ENCODE results near the gene PTBP1. TPM values are rescaled to one million over a fixed set of nuclear protein-coding genes. Genes with fewer than 3 reads are reported as not detected.

The PTBP1 gene
- 124 and 140 TPM in 2 replicates for total RNA-seq (2014; rRNA removed; shearing (Covaris generic))
- polyA plus RNA-seq (2015; cell fraction: cytosol; rRNA removed): 288 and 361 TPM in 2 replicates
- 430 and 441 TPM in 2 replicates for polyA plus RNA-seq (2015; cell fraction: nucleus; rRNA removed)

DNA sequence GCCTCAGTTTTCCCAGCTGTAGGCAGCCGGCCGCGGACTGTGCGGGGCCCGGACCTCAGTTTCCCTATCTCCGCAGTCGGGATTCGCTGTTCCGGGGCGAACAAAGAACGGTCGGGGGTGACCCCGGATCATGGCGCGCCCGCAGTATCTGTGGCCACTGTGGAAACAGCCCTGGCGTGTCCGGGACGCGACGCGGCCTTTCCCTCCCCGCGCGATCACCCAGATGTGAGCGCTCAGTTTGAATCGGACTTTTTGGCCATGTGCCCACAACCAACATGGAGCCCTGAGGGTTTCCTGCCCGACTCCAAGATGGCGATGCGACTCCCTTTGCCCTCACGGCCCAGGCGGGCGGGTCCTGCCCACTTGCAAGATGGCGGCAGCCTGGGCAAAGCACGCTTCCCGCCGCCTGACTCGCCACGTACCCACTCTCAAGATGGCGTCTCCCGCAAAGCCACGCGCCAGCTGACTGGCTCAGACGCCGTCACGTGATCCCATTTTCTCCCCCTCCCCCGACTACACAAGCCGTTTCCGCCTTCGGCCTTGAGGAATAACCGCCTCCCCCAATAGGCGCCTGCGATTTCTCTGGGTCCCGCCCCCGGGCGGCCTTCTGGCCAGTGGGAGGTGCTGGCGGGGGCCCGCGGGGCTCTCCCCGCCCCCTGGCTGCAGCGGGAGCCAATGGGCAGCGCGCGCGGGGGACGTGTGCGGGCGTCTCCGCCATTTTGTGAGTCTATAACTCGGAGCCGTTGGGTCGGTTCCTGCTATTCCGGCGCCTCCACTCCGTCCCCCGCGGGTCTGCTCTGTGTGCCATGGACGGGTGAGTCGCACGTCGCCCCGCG is at the start of gene PTBP1:
PTBP1 (plus strand) TSS at position 761 of the 836 bp plus-strand sequence; CDS start at position 807, 46 bp downstream.
- in situ Hi-C loops (cut with HindIII; ENCODE audit: low pct_unique_long_range_greater_than_20kb, low sequenced_read_pairs): no loop called here
- peak; percentile 99 for DNase-seq (ENCODE audit: low read depth, low spot score)

DNA sequence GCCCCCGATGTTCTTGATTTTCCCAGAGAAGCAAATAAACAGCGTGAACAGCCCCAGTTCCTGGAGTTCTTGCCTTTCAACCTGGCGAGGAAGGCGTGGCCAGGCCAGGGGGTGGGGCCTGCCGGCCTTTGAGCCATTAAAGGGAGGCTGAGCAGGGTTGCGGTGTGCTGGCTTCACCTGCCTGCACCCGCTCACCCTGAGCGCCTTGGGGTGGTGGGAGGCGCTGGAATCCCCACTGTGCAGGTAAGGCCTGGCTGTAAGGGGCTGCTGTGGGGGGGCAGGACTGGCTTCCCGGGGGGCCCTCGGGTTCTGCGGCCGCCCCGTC is 49.0 kb upstream of the PTBP1 start:
- no peak for DNase-seq (ENCODE audit: low read depth, low spot score)
- in situ Hi-C loops (cut with HindIII; ENCODE audit: low pct_unique_long_range_greater_than_20kb, low sequenced_read_pairs): no loop called here

DNA sequence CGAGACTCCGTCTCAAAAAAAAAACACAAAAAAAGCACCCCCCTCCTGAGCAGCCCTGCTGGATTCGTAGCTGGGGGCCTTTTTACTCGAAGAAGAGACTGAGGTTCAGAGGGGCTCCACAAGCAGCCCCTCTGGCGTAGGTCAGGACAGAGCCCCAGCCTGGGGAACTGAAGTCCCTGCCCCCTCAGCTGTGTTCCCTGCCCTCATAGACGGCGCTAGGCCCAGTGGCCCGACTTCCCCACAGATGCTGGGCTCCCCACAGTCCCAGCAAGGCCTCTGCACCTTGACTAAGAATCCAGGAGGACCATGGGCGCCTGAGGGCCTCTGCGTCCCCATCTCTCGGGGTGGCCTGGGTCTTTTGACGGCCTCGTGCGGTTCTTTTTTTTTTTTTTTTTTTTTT is 47.4 kb upstream of the PTBP1 start:
- in situ Hi-C loops (cut with HindIII; ENCODE audit: low pct_unique_long_range_greater_than_20kb, low sequenced_read_pairs): no loop called here
- no peak for DNase-seq (ENCODE audit: low read depth, low spot score)

DNA sequence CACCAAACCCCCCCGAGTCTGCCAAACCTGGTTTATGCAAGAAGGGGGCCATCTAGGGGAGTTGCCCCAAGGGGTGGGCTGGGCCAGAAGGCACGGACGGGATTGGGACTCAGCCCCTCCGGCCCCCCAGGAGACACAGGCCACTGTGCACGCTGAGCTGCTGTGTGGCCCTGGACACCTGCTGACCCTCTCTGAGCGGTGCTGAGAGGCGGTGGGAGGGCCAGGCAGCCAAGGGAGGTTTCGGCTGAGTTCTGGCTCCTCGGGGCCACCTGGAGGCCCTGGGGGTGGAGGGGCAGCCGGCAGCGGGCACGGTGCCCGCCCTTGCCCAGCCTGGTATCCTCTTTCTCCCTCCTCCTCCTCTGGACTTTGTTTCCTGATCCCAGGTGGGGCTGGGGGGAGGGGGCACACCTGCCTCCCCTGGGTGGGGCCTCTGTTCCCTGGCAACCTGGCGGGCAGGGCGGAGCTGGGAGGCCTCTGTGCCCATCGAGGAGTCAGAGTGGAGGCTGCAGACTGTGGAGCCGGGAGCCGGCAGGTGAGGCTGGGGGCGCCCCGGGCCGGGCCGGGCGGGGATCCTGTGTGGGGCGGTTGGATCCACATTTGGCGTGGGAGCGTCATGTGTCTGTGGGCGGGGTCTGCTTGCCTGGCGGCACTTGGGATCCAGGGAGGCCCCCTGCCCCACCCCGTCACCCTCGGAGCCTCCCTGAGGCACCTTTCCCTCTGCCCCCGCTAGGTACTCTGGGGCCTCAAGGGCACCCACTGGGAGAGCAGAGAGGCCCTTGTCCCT is 46.4 kb upstream of the PTBP1 start, which contains the start of gene MISP:
MISP (plus strand) TSS at position 473 of the 784 bp plus-strand sequence. CDS start 5,835 bp downstream, outside the sequence.
- in situ Hi-C loops (cut with HindIII; ENCODE audit: low pct_unique_long_range_greater_than_20kb, low sequenced_read_pairs): no loop called here
- no peak for DNase-seq (ENCODE audit: low read depth, low spot score)

DNA sequence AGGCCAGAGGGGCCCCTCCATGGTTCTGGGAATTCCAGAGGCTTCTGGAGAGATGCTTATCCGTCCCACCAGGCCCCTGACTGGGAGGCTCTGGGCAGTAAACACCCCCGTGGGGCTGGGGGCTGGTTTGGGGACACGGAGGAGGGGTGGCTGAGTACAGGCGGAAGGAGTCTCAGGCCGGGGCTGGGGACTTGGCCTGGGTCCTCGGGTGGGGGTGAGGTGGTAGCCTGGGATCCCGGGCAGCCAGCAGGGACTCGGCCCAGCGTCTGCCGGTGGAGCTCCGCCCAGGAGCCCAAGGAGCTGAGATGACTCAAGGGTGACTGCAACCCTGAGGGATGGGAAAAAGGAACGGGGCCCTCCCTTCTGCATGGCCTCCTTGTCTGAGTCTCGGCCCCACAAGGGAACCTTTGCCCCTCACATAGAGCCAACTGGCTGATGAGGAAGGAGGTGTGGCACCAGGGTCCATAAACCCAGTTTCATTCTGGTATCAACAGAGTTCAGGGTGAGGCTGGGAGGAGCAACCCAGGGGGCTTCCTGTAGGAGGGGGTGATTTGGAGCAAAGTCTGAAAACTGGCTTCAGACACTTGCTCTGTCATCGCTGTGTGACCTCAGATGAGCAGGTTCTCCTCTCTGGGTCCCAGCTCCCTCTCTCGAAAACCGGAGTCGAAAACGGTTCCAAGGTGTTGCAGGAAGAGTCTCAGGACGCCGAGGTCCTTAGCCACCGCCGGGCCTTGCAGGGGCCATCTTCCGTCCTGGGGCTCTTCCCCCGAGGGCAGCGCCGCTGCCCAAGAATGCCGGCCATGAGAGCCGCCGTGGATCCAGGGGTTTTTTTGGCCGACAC is 45.5 kb upstream of the PTBP1 start:
- no peak for DNase-seq (ENCODE audit: low read depth, low spot score)
- in situ Hi-C loops (cut with HindIII; ENCODE audit: low pct_unique_long_range_greater_than_20kb, low sequenced_read_pairs): no loop called here

DNA sequence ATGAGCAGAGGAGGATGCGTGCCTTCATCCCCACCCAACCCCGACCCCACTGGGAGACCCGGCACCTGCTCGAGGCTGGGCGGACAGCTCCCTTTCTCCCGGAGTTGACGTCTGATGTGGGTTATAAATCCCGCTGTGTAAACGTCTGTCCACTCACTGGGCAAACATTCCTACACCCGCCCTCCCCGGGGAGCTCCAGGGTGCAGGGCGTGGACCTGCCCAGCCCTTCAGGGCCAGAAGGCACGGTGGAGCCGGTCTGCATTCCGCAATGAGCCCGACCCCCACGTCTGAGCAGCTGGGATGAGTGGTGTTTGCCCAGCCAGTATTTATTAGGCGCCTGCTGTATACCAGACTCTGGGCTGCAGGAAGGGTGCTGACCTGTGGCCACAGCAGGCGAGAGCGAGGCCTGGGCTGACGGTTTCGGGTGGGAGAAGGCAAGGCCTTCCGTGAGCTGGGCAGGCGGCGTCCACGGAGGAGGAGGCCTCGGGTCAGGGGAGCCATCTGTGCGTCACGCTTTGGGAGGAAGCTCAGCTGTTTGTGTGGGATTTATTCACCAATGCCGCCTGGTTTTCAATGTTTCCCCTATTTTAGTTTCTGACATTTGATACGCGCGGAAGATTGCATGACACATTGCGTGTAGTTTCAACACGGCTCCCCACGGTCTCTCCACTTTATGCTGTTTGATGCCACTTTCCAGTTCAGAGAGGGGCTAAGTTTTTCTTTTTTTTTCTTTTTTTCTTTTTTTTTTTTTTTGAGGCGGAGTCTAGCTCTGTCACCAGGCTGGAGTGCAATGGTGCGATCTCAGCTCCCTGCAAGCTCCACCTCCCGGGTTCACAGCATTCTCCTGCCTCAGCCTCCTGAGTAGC is 44.4 kb upstream of the PTBP1 start:
- no peak for DNase-seq (ENCODE audit: low read depth, low spot score)
- in situ Hi-C loops (cut with HindIII; ENCODE audit: low pct_unique_long_range_greater_than_20kb, low sequenced_read_pairs): no loop called here

DNA sequence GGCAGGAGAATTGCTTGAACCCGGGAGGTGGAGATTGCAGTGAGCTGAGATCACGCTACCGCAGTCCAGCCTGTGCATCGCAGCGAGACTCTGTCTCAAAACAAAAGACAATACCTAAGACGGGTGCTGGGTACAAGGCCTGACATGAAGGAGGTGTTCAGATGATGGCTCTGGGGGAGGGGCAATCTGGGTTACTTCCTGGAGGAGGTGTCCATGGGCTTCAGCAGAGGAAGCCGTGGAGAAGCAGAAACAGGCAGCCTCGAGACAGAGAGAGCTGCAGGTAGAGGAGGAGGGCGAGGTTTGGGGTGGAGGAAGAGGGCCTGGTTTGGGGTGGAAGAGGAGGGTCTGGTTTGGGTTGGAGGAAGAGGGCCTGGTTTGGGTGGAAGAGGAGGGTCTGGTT is 42.7 kb upstream of the PTBP1 start:
- in situ Hi-C loops (cut with HindIII; ENCODE audit: low pct_unique_long_range_greater_than_20kb, low sequenced_read_pairs): no loop called here

DNA sequence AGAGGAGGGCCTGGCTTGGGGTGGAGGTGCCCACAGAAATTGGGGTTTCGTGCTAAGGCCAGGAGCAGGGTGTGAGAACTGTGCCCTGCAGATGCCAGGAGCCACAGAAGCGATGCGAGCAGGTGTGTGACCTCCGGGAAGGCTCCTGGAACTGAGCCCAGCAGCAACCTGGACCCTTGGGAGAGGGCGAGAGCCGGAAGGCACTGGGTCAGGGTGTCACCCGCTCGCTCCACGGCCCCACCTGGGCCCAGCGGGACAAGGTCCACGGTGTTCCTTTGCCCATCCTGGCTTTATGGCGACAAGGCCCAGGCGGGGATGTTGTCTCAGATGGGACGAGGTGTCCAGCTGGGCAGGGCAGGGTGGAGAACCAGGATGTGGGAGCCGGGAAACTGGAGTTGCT is 42.2 kb upstream of the PTBP1 start:
- no peak for DNase-seq (ENCODE audit: low read depth, low spot score)
- in situ Hi-C loops (cut with HindIII; ENCODE audit: low pct_unique_long_range_greater_than_20kb, low sequenced_read_pairs): no loop called here

More for the DNA sequence above, 42.7 kb upstream of the PTBP1 start:
- no peak for DNase-seq (ENCODE audit: low read depth, low spot score)

DNA sequence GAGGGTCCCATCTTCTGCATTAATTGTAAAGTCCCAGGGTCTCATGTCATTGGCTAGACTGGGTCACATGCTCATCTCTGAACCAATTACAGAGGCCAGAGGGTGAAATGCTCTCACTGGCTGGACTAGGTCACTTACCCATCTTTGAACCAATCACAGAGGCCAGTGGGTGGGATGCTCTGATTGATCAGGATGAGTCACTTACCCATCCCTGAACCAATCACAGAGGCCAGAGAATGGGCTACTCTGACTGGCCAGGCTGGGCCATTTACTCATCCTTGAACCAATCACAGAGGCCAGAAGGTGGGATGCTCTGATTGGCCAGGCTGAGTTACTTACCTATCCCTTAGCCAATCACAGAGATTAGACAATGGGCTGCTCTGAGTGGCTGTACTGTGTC is 41.0 kb upstream of the PTBP1 start:
- in situ Hi-C loops (cut with HindIII; ENCODE audit: low pct_unique_long_range_greater_than_20kb, low sequenced_read_pairs): no loop called here
- DNase-seq (ENCODE audit: low read depth, low spot score): peak; percentile 55

DNA sequence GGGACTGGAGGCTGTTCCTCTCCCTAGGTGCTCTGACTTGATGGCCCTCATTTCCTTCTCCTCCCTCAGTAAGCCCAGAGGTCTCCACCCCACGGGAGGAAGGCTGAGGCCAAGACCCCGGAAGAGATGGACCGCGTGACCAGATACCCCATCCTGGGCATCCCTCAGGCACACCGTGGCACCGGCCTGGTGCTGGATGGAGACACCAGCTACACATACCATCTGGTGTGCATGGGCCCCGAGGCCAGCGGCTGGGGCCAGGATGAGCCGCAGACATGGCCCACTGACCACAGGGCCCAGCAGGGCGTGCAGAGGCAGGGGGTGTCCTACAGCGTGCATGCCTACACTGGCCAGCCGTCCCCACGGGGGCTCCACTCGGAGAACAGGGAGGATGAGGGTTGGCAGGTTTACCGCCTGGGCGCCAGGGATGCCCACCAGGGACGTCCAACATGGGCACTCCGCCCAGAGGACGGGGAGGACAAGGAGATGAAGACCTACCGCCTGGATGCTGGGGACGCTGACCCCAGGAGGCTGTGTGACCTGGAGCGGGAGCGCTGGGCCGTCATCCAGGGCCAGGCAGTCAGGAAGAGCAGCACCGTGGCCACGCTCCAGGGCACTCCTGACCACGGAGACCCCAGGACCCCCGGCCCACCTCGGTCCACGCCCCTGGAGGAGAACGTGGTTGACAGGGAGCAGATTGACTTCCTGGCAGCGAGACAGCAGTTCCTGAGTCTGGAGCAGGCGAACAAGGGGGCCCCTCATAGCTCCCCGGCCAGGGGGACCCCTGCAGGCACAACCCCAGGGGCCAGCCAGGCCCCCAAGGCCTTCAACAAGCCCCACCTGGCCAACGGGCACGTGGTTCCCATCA is 40.2 kb upstream of the PTBP1 start:
- in situ Hi-C loops (cut with HindIII; ENCODE audit: low pct_unique_long_range_greater_than_20kb, low sequenced_read_pairs): no loop called here
- no peak for DNase-seq (ENCODE audit: low read depth, low spot score)

DNA sequence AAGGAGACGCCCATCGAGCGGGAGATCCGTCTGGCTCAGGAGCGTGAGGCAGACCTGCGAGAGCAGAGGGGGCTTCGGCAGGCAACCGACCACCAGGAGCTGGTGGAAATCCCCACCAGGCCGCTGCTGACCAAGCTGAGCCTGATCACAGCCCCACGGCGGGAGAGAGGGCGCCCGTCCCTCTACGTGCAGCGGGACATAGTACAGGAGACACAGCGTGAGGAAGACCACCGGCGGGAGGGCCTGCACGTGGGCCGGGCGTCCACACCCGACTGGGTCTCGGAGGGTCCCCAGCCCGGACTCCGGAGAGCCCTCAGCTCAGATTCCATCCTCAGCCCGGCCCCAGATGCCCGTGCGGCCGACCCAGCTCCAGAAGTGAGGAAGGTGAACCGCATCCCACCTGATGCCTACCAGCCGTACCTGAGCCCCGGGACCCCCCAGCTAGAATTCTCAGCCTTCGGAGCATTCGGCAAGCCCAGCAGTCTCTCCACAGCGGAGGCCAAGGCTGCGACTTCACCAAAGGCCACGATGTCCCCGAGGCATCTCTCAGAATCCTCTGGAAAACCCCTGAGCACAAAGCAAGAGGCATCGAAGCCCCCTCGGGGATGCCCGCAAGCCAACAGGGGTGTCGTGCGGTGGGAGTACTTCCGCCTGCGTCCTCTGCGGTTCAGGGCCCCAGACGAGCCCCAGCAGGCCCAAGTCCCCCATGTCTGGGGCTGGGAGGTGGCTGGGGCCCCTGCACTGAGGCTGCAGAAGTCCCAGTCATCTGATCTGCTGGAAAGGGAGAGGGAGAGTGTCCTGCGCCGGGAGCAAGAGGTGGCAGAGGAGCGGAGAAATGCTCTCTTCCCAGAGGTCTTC is 39.2 kb upstream of the PTBP1 start:
- in situ Hi-C loops (cut with HindIII; ENCODE audit: low pct_unique_long_range_greater_than_20kb, low sequenced_read_pairs): no loop called here
- no peak for DNase-seq (ENCODE audit: low read depth, low spot score)

DNA sequence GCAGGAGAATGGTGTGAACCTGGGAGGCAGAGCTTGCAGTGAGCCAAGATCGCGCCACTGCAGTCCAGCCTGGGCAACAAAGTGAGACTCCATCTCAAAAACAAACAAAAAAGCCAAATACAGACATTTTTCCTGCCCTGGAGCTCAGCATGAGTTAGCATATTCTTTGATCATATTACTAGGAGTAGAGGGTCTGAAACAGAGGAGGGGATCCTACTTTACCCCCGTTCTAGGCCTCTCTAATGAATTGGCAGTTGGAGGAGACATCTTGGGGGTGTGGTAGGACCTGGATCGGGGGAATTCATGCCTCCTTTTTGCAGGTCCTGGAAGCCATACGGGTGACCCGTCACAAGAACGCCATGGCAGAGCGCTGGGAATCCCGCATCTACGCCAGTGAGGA is 34.1 kb upstream of the PTBP1 start:
- DNase-seq (ENCODE audit: low read depth, low spot score): no peak
- in situ Hi-C loops (cut with HindIII; ENCODE audit: low pct_unique_long_range_greater_than_20kb, low sequenced_read_pairs): no loop called here

DNA sequence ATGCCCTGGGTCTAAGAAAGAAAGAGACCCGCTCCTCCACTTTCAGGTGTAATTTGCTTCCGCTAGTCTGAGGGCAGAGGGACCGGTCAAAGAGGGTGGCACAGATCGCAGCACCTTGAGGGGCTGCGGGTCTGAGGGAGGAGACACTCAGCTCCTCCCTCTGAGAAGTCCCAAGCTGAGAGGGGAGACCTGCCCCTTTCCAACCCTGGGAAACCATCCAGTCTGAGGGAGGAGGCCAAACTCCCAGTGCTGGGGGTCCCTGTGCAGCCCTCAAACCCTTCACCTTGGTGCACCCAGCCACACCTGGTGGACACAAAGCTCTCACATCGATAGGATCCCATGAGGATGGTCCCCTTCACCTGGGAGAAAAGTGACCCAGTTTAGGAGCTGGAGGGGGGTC is 33.4 kb upstream of the PTBP1 start:
- in situ Hi-C loops (cut with HindIII; ENCODE audit: low pct_unique_long_range_greater_than_20kb, low sequenced_read_pairs): no loop called here
- DNase-seq (ENCODE audit: low read depth, low spot score): no peak

DNA sequence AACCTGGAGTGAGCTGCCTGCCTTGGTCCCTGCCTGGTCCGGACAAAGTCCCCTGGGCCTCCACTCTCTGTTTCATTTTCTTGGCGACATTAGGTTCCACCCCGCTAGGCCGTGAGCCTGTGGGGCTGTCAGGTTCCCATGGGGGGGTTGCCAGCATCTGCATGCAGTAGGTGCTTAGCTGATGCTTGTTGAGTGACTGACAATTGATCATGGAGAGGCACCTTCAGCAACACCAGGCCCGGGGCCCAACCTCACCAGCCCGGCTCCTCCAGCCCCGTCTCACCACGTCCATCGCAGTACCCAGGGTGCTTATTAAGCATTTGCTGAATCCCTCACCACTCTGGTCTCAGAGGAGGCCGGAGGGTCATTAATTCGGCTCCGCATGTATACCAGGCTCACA is 33.0 kb upstream of the PTBP1 start:
- DNase-seq (ENCODE audit: low read depth, low spot score): no peak
- in situ Hi-C loops (cut with HindIII; ENCODE audit: low pct_unique_long_range_greater_than_20kb, low sequenced_read_pairs): no loop called here

DNA sequence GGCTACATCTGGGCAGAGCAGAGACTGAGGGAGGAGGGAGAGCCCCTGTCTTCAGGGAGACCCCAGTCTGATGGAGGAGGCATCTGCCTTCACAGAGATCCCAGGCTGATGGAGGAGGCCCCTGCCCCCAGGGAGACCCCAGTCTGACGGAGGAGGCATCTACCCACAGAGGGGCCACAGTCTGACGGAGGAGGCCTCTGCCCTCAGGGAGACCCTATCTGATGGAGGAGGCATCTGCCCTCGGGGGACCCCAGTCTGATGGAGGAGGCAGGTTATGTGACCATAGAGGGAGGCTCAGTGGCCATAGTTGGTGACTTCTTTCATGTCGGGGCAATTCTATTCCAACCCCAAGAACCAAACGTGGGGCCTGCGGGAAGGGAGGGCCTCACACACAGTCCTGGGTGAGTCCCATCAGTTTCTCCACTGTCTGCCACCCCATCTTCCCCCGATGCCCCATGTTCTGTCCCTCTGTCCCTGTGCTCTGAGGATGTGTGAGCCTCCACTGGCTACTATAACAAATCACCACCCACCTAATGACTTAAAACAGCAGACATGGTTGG is 32.0 kb upstream of the PTBP1 start:
- in situ Hi-C loops (cut with HindIII; ENCODE audit: low pct_unique_long_range_greater_than_20kb, low sequenced_read_pairs): no loop called here
- DNase-seq (ENCODE audit: low read depth, low spot score): no peak
